K562 (cell line): ENCODE measurements around the gene VIT. TPM values are rescaled to one million over a fixed set of nuclear protein-coding genes. Genes with fewer than 3 reads are reported as not detected.

Source experiments
- BHLHE40 ChIP-seq: IDR thresholded peaks from 2 replicates; pipeline ENCODE4 v1.6.1; 2011; ENCODE audit warnings: low read length, improper control_type of control experiment
- CBFA2T3 ChIP-seq: fragments of 450-650 bp; IDR thresholded peaks from 2 replicates; pipeline ENCODE4 v1.6.1; 2017
- CTBP1 ChIP-seq: fragments of 450-650 bp; IDR thresholded peaks from 2 replicates; pipeline ENCODE4 v1.6.1; 2016; ENCODE audit warnings: borderline replicate concordance
- ETV1 ChIP-seq: fragments of 450-650 bp; conservative IDR thresholded peaks from 2 replicates; pipeline ENCODE4 v1.6.1; 2016; ENCODE audit warnings: missing genetic modification characterization, control low read depth, low read depth, missing compliant biosample characterization
- FOSL1 ChIP-seq: fragments of 200-800 bp; sonication (Bioruptor generic); conservative IDR thresholded peaks from 2 replicates; pipeline ENCODE4 v1.6.1; 2016; ENCODE audit warnings: missing genetic modification characterization, missing compliant biosample characterization
- FOXJ3 ChIP-seq: sonication (generic); formaldehyde crosslinking; IDR thresholded peaks from 2 replicates; pipeline ENCODE4 v1.4.0; 2020; ENCODE audit warnings: mild to moderate bottlenecking, missing genetic modification reagents
- KAT8 ChIP-seq: fragments of 450-650 bp; IDR thresholded peaks from 2 replicates; pipeline ENCODE4 v1.6.1; 2016; ENCODE audit warnings: low read depth, mild to moderate bottlenecking
- KDM1A ChIP-seq, 2 experiments: fragments of 450-650 bp; IDR thresholded peaks; 2 replicates each; pipeline ENCODE4 v1.6.1; 2016; ENCODE audit warnings: mild to moderate bottlenecking in 2 of 2
- PPARD ChIP-seq: fragments of 250-450 bp; sonication (Bioruptor Pico); IDR thresholded peaks from 2 replicates; pipeline ENCODE4 v1.8.0; 2022; ENCODE audit warnings: inconsistent platforms, mild to moderate bottlenecking, moderate library complexity
- PURB ChIP-seq: sonication (generic); formaldehyde crosslinking; IDR thresholded peaks from 2 replicates; pipeline ENCODE4 v1.9.0; 2021; ENCODE audit warnings: low read depth, mild to moderate bottlenecking, missing genetic modification reagents
- RCOR1 ChIP-seq, 2 experiments: IDR thresholded peaks; 2 replicates each; pipeline ENCODE4 v1.6.1; 2012; ENCODE audit warnings: low read depth in 2 of 2, low read length in 2 of 2, borderline replicate concordance in 1 of 2, improper control_type of control experiment in 1 of 2
- SRSF9 ChIP-seq: fragments of 200-400 bp; formaldehyde crosslinking; IDR thresholded peaks from 2 replicates; pipeline ENCODE4 v1.6.1; 2017; ENCODE audit warnings: low read depth, low read length, borderline replicate concordance
- TFE3 ChIP-seq: fragments of 450-650 bp; formaldehyde crosslinking; IDR thresholded peaks from 2 replicates; pipeline ENCODE4 v1.4.0; 2020; ENCODE audit warnings: mild to moderate bottlenecking, mixed read lengths
- ZHX1 ChIP-seq: fragments of 150-350 bp; conservative IDR thresholded peaks from 2 replicates; pipeline ENCODE4 v1.6.1; 2014; ENCODE audit warnings: low read length
- ZKSCAN8 ChIP-seq: fragments of 200-800 bp; sonication (Bioruptor generic); IDR thresholded peaks from 2 replicates; pipeline ENCODE4 v1.6.1; 2016; ENCODE audit warnings: missing genetic modification characterization, missing compliant biosample characterization
- ZNF232 ChIP-seq: sonication (generic); formaldehyde crosslinking; IDR thresholded peaks from 2 replicates; pipeline ENCODE4 v1.8.0; 2022; ENCODE audit warnings: mild to moderate bottlenecking, missing genetic modification reagents
- polyA plus RNA-seq, 8 experiments: library from polyadenylated mRNA; depleted of rRNA in 4 of 8; stranded (reverse) in 5 of 8; unstranded in 3 of 8; fragments of >200 nt; fragmentation: Nextera tagmentation in 2 of 8; fragmentation: Illumina TruSeq in 1 of 8; extraction: Ambion mirVana in 2 of 8; extraction: Trizol in 1 of 8; gene quantifications; 2 replicates each; pipeline versions ENCODE4 v1.2.1 to v1.2.3, GENCODE V29; 2011 to 2014; ENCODE audit warnings: inconsistent platforms in 1 of 8, missing spikeins in 1 of 8
- total RNA-seq, 7 experiments: library from RNA; depleted of rRNA in 6 of 7; stranded (reverse); fragments of >200 nt in 6 of 7; fragmentation: Illumina TruSeq in 2 of 7; extraction: Trizol in 2 of 7; gene quantifications; 2 replicates each; pipeline versions ENCODE4 v1.2.1 to v1.2.3, GENCODE V29; 2011 to 2021; ENCODE audit warnings: low replicate concordance in 1 of 7
- TF ChIP-seq, protein P1 (sequence below), 2 experiments: fragments of 200-800 bp in 1 of 2; sonication (Bioruptor generic) in 1 of 2; sonication (generic) in 1 of 2; formaldehyde crosslinking in 1 of 2; IDR thresholded peaks in 1 of 2; conservative IDR thresholded peaks in 1 of 2; 2 replicates each; pipeline versions ENCODE4 v1.5.0 to v1.6.1; 2016 to 2020; ENCODE audit warnings: missing compliant biosample characterization in 1 of 2, missing genetic modification characterization in 1 of 2, missing genetic modification reagents in 1 of 2
- TF ChIP-seq, protein P2 (sequence below): fragments of 250-450 bp; sonication (Bioruptor Pico); IDR thresholded peaks from 2 replicates; pipeline ENCODE4 v1.5.0; 2021

Gene VIT
- total and polyA plus RNA-seq, 9 of the 15 experiments (the other 6 are each of a cell fraction or from before 2014, with no cell fraction given), result not detected

DNA sequence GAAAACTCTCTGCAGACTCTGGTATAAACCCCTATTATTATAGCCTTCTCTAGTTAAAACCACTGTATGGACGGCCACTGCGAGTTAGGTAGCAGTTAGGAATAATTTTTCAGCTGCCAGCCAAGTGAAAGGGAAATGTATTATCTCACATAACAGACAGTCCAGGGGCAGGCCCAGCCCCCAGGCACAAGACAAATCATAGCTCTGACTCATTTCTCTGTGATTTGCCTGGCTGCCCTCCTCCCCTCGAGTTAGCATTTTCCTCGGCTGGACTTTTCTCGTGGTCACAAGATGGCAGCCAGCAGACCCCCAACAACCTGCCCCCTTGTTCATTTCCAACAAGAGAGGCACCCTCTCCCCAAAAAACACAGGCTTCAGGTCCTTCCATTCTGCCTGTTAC lies 10.5 kb downstream of the VIT start (continued):
- TF ChIP-seq, protein P1, sequence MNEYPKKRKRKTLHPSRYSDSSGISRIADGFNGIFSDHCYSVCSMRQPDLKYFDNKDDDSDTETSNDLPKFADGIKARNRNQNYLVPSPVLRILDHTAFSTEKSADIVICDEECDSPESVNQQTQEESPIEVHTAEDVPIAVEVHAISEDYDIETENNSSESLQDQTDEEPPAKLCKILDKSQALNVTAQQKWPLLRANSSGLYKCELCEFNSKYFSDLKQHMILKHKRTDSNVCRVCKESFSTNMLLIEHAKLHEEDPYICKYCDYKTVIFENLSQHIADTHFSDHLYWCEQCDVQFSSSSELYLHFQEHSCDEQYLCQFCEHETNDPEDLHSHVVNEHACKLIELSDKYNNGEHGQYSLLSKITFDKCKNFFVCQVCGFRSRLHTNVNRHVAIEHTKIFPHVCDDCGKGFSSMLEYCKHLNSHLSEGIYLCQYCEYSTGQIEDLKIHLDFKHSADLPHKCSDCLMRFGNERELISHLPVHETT (CRISPR knock-in tag; conservative IDR thresholded peaks at IDR 0.05 in 1 of 2, IDR thresholded peaks at IDR 0.05 in 1 of 2), result no peak
- TF ChIP-seq SRSF9, result no peak
- peak in 1 of 2 experiments; percentile 33; a peak in 1 of 4 replicates for TF ChIP-seq RCOR1 (IDR thresholded peaks at IDR 0.05; ENCODE audit: borderline replicate concordance in 1 of 2, low read depth in 2 of 2, low read length in 2 of 2)
- TF ChIP-seq KDM1A (IDR thresholded peaks at IDR 0.05), result peak; percentile 72 to 77
- TF ChIP-seq CTBP1, result no peak
- TF ChIP-seq ZHX1, result no peak
- no peak for TF ChIP-seq FOXJ3 (CRISPR knock-in tag)
- no peak for TF ChIP-seq KAT8
- TF ChIP-seq, protein P2, sequence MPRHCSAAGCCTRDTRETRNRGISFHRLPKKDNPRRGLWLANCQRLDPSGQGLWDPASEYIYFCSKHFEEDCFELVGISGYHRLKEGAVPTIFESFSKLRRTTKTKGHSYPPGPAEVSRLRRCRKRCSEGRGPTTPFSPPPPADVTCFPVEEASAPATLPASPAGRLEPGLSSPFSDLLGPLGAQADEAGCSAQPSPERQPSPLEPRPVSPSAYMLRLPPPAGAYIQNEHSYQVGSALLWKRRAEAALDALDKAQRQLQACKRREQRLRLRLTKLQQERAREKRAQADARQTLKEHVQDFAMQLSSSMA, result no peak
- TF ChIP-seq BHLHE40, result peak; percentile 41; the same call in 1 of the 2 replicates
- no peak for TF ChIP-seq PPARD
- TF ChIP-seq CBFA2T3, result peak; percentile 65
- TF ChIP-seq PURB, result no peak
- no peak for TF ChIP-seq ZNF232 (CRISPR knock-in tag)
- no peak for TF ChIP-seq ETV1
- no peak for TF ChIP-seq TFE3 (CRISPR knock-in tag)
- no peak for TF ChIP-seq ZKSCAN8
- TF ChIP-seq FOSL1, result 0 out of 2 replicates have a peak, but pooled peaks have one; percentile 23
